WERI-Rb-1 (cell line): ENCODE data around the gene CEP57L1.
"Not testable (repeated sequence)": the region's sequence is repeated elsewhere in the genome, so short reads cannot be mapped to it uniquely, and the experiment has no call there.

Source experiments
- DNase-seq: peaks from one replicate; pipeline ENCODE4 v3.0.0-alpha.2; 2020
- H3K27ac ChIP-seq: fragments of 250-450 bp; sonication (Bioruptor Pico); 2 replicates; pipeline ENCODE4 v1.5.1; 2020; ENCODE audit warnings: mild to moderate bottlenecking, moderate library complexity
- H3K27me3 ChIP-seq: fragments of 250-450 bp; sonication (Bioruptor Pico); 2 replicates; pipeline ENCODE4 v1.5.1; 2021; ENCODE audit warnings: mild to moderate bottlenecking, low read depth, moderate library complexity; ENCODE audit not compliant: insufficient read depth, severe bottlenecking
- H3K36me3 ChIP-seq: fragments of 250-450 bp; sonication (Bioruptor Pico); 2 replicates; pipeline ENCODE4 v1.5.1; 2020; ENCODE audit warnings: mild to moderate bottlenecking, moderate library complexity
- H3K4me3 ChIP-seq: 2 replicates; pipeline ENCODE4 v1.5.1; 2011; ENCODE audit warnings: low read depth, mild to moderate bottlenecking, control low read depth, low read length
- H3K9me3 ChIP-seq: fragments of 250-450 bp; sonication (Bioruptor Pico); 2 replicates; pipeline ENCODE4 v1.5.1; 2021; ENCODE audit warnings: mild to moderate bottlenecking, moderate library complexity; ENCODE audit not compliant: severe bottlenecking
- TF ChIP-seq, protein P1 (sequence below): IDR thresholded peaks from 2 replicates; pipeline ENCODE4 v1.5.1; 2011; ENCODE audit warnings: low read depth, mild to moderate bottlenecking, control low read depth, inconsistent platforms, low read length

The CEP57L1 gene

DNA sequence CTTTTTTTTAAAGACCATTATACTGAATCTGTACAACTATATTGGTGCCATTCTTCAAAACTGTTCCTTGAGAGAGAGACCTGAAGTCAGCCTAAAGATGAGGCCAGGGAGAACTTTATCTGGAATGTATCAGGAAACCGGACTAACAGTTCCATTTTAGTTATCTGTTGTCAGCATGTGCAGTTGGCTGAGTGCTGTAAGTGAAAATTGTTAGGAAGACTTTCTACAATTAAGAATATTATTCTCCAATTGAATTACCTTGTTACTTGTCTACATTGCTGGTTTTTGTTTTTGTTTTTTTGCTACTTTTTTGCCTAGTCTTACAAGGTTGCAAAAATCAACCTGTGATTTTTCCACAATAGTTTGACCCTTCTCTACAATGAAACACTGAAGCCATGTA is 7.5 kb downstream of the CEP57L1 start:
- Histone ChIP-seq H3K4me3 (no peak overlapping the region), H3K9me3 (no peaks in the 10 kb centered on the region), H3K36me3 (peaks cover 5% of the 10 kb centered on the region), H3K27me3 (no peaks in the 10 kb centered on the region), H3K27ac (no peak overlapping the region)
- DNase-seq = no peak
- TF ChIP-seq, protein P1, sequence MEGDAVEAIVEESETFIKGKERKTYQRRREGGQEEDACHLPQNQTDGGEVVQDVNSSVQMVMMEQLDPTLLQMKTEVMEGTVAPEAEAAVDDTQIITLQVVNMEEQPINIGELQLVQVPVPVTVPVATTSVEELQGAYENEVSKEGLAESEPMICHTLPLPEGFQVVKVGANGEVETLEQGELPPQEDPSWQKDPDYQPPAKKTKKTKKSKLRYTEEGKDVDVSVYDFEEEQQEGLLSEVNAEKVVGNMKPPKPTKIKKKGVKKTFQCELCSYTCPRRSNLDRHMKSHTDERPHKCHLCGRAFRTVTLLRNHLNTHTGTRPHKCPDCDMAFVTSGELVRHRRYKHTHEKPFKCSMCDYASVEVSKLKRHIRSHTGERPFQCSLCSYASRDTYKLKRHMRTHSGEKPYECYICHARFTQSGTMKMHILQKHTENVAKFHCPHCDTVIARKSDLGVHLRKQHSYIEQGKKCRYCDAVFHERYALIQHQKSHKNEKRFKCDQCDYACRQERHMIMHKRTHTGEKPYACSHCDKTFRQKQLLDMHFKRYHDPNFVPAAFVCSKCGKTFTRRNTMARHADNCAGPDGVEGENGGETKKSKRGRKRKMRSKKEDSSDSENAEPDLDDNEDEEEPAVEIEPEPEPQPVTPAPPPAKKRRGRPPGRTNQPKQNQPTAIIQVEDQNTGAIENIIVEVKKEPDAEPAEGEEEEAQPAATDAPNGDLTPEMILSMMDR = no peak

DNA sequence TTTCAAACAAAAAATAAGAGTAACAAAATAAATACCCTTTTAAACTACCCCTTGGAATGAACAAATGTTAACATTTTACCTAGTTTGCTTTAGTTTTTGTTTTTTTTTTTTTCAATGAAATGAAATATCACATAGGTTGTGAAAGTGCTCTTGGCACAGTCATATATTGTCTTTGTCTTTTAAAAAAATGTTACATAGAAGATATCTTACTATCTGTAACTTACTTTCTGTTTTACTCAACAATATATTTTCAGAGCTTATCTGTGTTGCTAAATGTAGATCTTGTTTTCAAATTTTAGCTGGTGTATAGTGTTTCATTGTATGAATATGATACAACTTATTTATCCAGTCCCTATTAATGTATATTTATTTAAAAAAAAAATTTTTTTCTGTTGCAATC is 8.6 kb downstream of the CEP57L1 start:
- Histone ChIP-seq H3K9me3 (no peaks in the 10 kb centered on the region), H3K4me3 (no peak overlapping the region), H3K27me3 (no peaks in the 10 kb centered on the region), H3K27ac (no peak overlapping the region), H3K36me3 (peaks cover 5% of the 10 kb centered on the region)
- TF ChIP-seq, protein P1 = no peak
- no peak for DNase-seq

DNA sequence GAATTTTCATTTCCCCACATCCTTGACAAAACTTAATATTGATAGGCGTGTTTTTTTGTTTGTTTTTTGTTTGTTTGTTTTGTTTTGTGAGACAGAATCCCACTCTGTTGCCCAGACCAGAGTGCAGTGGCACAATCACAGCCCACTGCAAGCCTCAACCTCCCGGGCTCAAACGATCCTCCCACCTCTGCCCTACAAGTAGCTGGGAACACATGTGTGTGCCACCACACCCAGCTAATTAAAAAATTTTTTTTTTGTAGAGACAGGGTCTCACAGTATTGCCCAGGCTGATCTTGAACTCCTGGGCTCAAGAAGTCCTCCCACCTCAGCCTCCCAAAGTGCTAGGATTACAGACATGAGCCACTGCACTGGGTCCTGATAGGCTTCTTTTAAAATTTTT is 9.2 kb downstream of the CEP57L1 start:
- Histone ChIP-seq H3K9me3 (no peaks in the 10 kb centered on the region), H3K36me3 (peaks cover 5% of the 10 kb centered on the region), H3K27me3 (no peaks in the 10 kb centered on the region), H3K27ac (no peak overlapping the region), H3K4me3 (no peak overlapping the region)
- TF ChIP-seq, protein P1 = no peak
- DNase-seq = no peak

DNA sequence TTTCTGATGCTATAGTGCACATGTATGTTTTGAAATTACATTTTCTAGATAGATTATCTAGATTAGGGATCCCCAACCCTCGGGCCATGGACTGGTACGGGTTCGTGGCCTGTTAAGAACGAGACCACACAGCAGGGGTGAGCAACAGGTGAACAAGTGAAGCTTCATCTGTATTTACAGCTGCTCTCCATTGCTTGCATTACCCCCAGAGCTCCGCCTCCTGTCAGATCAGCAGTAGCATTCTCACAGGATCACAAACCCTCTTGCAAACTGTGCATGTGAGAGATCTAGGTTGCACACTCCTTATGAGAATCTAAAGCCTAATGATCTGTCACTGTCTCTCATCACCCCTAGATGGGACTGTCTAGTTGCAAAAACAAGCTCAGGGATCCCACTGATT is 10.4 kb downstream of the CEP57L1 start:
- no peaks in the 10 kb centered on the region for H3K9me3 ChIP-seq
- no peak for DNase-seq
- H3K36me3 ChIP-seq = peaks cover 5% of the 10 kb centered on the region

DNA sequence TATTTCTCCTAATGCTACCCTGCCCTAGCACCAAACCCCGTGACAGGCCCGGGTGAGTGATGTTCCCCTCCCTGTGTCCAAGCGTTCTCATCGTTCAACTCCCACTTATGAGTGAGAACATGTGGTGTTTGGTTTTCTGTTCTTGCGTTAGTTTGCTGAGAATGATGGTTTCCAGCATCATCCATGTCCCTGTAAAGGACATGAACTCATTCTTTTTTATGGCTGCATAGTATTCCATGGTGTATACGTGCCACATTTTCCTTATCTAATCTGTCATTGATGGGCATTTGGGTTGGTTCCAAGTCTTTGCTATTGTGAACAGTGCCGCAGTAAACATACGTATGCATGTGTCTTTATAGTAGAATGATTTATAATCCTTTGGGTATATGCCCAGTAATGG is 14.4 kb downstream of the CEP57L1 start:
- H3K36me3 ChIP-seq, H3K27me3 ChIP-seq, H3K27ac ChIP-seq, H3K9me3 ChIP-seq, DNase-seq, H3K4me3 ChIP-seq: not testable (repeated sequence)

More for the DNA sequence above, 10.4 kb downstream of the CEP57L1 start:
- TF ChIP-seq, protein P1 = no peak
- H3K27me3 ChIP-seq = no peaks in the 10 kb centered on the region
- no peak overlapping the region for H3K4me3 ChIP-seq
- no peak overlapping the region for H3K27ac ChIP-seq

DNA sequence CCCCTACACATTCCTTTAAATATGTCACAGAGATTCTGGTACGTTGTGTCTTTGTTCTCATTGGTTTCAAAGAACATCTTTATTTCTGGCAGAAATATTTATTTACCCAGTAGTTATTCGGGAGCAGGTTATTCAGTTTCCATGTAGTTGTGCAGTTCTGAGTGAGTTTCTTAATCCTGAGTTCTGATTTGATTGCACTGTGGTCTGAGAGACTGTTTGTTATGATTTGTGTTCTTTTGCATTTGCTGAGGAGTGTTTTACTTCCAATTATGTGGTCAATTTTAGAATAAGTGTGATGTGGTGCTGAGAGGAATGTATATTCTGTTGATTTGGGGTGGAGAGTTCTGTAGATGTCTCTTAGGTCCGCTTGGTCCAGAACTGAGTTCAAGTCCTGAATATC is 17.4 kb downstream of the CEP57L1 start:
- H3K4me3 ChIP-seq, H3K9me3 ChIP-seq, H3K27ac ChIP-seq, H3K27me3 ChIP-seq, H3K36me3 ChIP-seq, DNase-seq: not testable (repeated sequence)

DNA sequence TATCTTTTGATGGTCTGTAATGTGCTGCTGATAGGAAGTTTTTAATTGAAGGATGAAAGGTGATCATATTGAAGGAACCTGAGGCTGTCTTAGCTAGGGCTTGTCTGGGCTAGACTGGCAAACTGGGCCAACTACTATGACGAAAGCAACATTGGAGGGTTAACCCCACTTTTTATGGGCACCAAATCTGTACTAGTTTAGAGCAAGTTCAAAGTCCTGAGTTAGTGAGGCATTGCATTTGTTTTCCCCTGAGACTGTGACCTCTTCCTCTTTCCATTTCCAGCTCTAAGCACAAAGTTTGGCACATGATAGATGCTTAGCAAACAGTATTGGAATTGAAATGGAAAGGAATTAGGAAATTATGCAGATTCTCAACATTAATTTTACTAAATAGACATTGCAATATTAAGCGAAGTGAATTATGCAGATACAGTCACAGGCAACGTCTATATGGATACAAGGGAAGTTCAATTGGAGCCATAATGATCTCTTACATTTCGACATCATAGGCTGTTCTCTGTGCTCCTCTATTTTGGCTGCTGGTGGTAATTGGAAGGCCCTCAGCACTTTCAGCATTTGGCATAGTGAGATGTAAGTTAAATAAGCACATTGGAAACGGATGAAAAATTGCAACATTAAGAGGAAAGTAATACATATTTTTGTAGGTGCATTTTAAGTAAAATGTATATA is 22.2 kb downstream of the CEP57L1 start:
- no peaks in the 10 kb centered on the region for H3K27me3 ChIP-seq
- DNase-seq = no peak
- TF ChIP-seq, protein P1 = no peak
- peak overlapping the region; percentile 69 for H3K27ac ChIP-seq
- no peaks in the 10 kb centered on the region for H3K36me3 ChIP-seq
- no peak overlapping the region for H3K4me3 ChIP-seq
- H3K9me3 ChIP-seq = no peaks in the 10 kb centered on the region
